HFFc6 (cell line): ENCODE measurements around the gene SORL1-AS1.
"Not testable (repeated sequence)": the region's sequence is repeated elsewhere in the genome, so short reads cannot be mapped to it uniquely, and the experiment has no call there.

Experiments
- DNase-seq: peaks from one replicate; pipeline ENCODE4 v3.0.0-alpha.2; 2018
- H3K27ac Mint-ChIP-seq: 2 replicates; pipeline ENCODE4 v1.8.0; 2020; ENCODE audit warnings: mild to moderate bottlenecking, mixed read lengths
- H3K27me3 Mint-ChIP-seq: 2 replicates; pipeline ENCODE4 v1.8.0; 2021; ENCODE audit warnings: mild to moderate bottlenecking, moderate library complexity, mixed read lengths; ENCODE audit not compliant: insufficient read depth
- H3K36me3 Mint-ChIP-seq: 2 replicates; pipeline ENCODE4 v1.8.0; 2021; ENCODE audit warnings: low read depth, mixed read lengths
- H3K4me1 Mint-ChIP-seq: 2 replicates; pipeline ENCODE4 v1.8.0; 2020; ENCODE audit warnings: low read depth, mixed read lengths
- H3K4me3 Mint-ChIP-seq: 2 replicates; pipeline ENCODE4 v1.8.0; 2020; ENCODE audit warnings: mild to moderate bottlenecking, moderate library complexity, mixed read lengths
- H3K9me3 Mint-ChIP-seq: 2 replicates; pipeline ENCODE4 v1.8.0; 2020; ENCODE audit warnings: mild to moderate bottlenecking, mixed read lengths
- TF ChIP-seq, protein P1 (sequence below): fragments of 200-600 bp; sonication (generic); IDR thresholded peaks from 2 replicates; pipeline ENCODE4 v1.5.0; 2021; ENCODE audit warnings: antibody characterized with exemption, mild to moderate bottlenecking

The SORL1-AS1 gene

DNA sequence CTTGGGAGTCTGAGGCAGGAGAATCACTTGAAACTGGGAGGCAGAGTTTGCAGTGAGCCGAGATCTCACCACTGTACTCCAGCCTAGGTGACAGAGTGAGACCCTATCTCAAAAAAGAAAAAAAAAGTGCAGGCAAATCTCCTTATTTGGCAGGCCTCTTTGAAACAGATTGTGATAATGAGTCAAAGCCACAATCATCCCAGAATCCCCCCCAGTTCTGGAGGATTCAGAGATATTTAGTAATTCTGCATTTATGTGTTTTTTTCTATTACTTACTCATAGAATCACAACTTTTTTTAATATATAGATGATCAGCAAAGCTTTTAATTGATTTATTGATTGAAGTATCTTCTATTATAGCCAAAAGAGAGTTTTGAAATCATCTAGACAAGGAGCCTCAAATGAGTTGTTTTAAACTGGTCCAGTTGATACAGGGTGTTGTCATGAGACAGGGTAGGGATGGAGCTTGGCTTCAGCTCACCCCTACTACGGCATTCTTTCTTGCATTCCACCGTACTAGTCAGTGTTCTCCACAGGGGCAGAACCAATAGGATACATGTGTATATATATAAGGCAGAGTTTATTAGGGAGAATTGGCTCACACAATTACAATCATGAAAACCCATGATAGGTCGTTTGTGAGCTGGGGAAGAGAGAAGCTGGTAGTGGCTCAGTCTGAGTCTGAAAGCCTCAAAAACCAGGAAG lies 39.9 kb downstream of the SORL1-AS1 start:
- H3K9me3 Mint-ChIP-seq: no peaks in the 10 kb centered on the region
- TF ChIP-seq, protein P1, sequence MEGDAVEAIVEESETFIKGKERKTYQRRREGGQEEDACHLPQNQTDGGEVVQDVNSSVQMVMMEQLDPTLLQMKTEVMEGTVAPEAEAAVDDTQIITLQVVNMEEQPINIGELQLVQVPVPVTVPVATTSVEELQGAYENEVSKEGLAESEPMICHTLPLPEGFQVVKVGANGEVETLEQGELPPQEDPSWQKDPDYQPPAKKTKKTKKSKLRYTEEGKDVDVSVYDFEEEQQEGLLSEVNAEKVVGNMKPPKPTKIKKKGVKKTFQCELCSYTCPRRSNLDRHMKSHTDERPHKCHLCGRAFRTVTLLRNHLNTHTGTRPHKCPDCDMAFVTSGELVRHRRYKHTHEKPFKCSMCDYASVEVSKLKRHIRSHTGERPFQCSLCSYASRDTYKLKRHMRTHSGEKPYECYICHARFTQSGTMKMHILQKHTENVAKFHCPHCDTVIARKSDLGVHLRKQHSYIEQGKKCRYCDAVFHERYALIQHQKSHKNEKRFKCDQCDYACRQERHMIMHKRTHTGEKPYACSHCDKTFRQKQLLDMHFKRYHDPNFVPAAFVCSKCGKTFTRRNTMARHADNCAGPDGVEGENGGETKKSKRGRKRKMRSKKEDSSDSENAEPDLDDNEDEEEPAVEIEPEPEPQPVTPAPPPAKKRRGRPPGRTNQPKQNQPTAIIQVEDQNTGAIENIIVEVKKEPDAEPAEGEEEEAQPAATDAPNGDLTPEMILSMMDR: no peak
- peaks cover 6% of the 10 kb centered on the region for H3K4me1 Mint-ChIP-seq
- H3K36me3 Mint-ChIP-seq: no peaks in the 10 kb centered on the region
- no peak overlapping the region for H3K4me3 Mint-ChIP-seq
- peaks cover 11% of the 10 kb centered on the region for H3K27me3 Mint-ChIP-seq
- no peak for DNase-seq
- no peak overlapping the region for H3K27ac Mint-ChIP-seq

DNA sequence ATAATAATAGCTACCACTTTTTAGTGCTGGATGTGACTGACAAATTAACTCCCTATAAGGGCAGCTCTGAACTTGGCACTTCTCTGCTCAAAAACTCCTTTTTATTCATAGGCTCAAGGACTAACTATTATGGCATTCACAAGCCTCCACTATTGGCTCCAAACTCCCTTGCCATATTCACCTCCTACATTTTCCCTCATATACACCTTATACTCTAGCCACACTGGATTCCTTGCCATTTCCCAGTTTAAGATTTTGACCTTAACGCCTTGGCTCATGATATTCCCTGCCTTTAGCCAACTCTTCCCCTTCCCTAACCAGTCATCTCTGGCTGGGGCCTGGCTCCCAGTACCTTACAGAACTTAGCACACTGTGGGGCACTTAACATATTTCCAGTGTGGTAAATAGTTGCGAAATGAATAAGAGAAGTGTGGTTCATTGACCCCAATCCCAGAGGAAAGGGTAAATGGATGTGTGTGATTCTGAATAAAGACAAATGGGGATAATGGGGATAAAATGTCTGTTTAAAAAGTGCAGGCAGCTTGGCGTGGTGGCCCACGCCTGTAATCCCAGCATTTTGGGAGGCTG lies 40.7 kb downstream of the SORL1-AS1 start:
- Mint-ChIP-seq H3K4me1 (peaks cover 2% of the 10 kb centered on the region), H3K27me3 (peaks cover 14% of the 10 kb centered on the region), H3K27ac (no peak overlapping the region), H3K4me3 (no peak overlapping the region), H3K9me3 (no peaks in the 10 kb centered on the region), H3K36me3 (no peaks in the 10 kb centered on the region)
- TF ChIP-seq, protein P1: no peak
- DNase-seq: no peak

DNA sequence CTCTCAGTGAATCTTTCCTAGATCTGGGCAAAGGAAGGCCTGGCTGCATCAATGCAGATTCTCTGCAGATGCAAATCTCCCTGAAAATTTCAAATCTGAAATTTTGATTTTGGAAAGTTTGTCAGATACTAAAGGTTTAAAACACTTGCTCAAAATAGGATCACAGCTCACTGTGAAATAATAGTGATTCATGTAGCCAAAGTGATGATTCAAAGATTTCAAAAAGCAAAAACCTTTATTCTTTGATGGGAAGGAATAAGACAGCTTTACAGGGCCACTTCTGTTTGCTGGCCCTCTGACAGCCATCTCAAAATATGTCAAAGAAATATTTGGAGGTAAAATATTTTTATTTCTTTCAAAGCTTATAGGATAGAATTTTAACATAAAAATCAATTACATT lies 41.4 kb downstream of the SORL1-AS1 start:
- not testable (repeated sequence) for H3K27ac Mint-ChIP-seq, DNase-seq, H3K4me1 Mint-ChIP-seq, H3K4me3 Mint-ChIP-seq, H3K36me3 Mint-ChIP-seq, H3K9me3 Mint-ChIP-seq
- peaks cover 19% of the 10 kb centered on the region for H3K27me3 Mint-ChIP-seq

DNA sequence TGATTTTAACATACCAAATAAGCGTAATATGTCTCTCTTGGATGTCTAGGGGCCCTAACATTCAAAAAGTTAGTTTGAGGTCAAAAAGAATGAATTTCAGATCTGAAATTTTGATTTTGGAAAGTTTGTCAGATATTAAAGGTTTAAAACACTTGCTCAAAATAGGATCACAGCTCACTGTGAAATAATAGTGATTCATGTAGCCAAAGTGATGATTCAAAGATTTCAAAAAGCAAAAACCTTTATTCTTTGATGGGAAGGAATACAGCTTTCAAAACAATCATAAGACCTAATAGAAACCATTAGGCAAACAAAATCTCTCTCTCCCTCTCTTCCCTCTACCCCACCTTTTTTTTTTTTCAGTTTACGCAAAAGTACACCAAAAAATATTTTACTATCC lies 42.7 kb downstream of the SORL1-AS1 start:
- peaks cover 14% of the 10 kb centered on the region for H3K27me3 Mint-ChIP-seq
- H3K4me1 Mint-ChIP-seq, H3K9me3 Mint-ChIP-seq, H3K4me3 Mint-ChIP-seq, DNase-seq, H3K27ac Mint-ChIP-seq, H3K36me3 Mint-ChIP-seq: not testable (repeated sequence)

DNA sequence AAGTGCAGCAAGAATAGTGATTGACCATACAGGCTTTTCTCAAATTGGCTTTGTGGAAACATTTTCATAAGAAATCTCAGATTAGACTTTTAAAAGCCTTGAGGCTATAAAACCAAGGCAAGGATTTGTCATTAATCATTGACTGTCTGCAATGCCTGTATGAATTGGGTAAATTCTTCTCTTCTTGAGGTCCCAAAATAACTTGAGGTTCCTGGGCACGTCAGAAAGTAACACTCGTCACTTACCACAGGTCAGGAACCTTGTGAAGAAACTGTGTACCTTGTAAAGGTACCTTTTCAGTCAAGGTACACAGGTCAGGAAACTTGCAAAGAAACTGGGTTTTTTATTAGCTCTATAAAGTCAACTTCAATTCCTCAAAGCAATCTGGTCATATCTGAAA lies 43.9 kb downstream of the SORL1-AS1 start:
- Mint-ChIP-seq H3K36me3 (no peaks in the 10 kb centered on the region), H3K27me3 (peaks cover 14% of the 10 kb centered on the region), H3K4me3 (no peak overlapping the region), H3K4me1 (no peaks in the 10 kb centered on the region), H3K9me3 (no peaks in the 10 kb centered on the region), H3K27ac (no peak overlapping the region)
- TF ChIP-seq, protein P1: no peak
- DNase-seq: no peak

DNA sequence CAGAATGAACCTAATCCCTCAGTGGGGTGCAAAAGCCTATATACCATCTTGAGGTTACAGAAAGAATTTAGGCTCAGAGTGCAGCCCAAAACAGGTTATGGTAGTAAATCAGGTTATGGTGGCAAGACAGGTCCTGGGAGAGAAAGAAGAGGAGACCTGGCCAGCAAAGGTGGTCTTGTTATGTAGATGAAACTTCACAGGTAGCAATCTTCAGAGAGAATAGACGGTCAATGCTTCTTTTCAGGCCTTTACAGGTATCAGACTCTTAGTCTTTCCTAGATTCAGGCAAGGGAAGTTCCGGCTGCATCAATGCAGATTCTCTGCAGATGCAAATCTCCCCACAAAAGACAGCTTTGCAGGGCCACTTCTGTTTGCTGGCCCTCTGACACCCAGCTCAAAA lies 46.5 kb downstream of the SORL1-AS1 start:
- Mint-ChIP-seq H3K4me1 (no peaks in the 10 kb centered on the region), H3K4me3 (no peak overlapping the region), H3K27me3 (peaks cover 8% of the 10 kb centered on the region), H3K36me3 (no peaks in the 10 kb centered on the region), H3K9me3 (peaks cover 10% of the 10 kb centered on the region), H3K27ac (no peak overlapping the region)
- TF ChIP-seq, protein P1: no peak
- DNase-seq: no peak
